ENCODE results near the gene AK9. TPM values are rescaled to one million over a fixed set of nuclear protein-coding genes. Genes with fewer than 3 reads are reported as not detected.

The AK9 gene
- total RNA-seq, 4 donors from 2014 or later: 9.1 to 15.7 (median 13.2) TPM

GRCh38 chr6:109446541-109446940, 244.5 kb downstream of the AK9 start:
- Histone ChIP-seq H3K27ac (no peak overlapping the region), H3K4me1 (peaks cover 0 to 15% (median 8%) of the 10 kb centered on the region in 3 donors), H3K4me3 (no peak overlapping the region), H3K27me3 (no peaks in the 10 kb centered on the region), H3K36me3 (peaks cover 0 to 52% of the 10 kb centered on the region in 2 donors), H3K9me3 (no peaks in the 10 kb centered on the region)
- TF ChIP-seq CTCF (IDR thresholded peaks at IDR 0.05) (no peak), POLR2A (IDR thresholded peaks at IDR 0.05) (no peak), POLR2AphosphoS5 (IDR thresholded peaks at IDR 0.05) (no peak), EP300 (IDR thresholded peaks at IDR 0.05) (no peak)
- ATAC-seq: no peak
- WGBS, 2 donors (ENCODE audit: low coverage in 1 of 2): 90% methylated on average over 4 to 7 of the region's 8 CpGs

GRCh38 chr6:109446072-109446471, 244.9 kb downstream of the AK9 start:
- 94% methylated on average over 6 of the region's 15 CpGs; no CpG with 5 or more reads in 1 of the 2 donors for WGBS, 2 donors (ENCODE audit: low coverage in 1 of 2)
- no peak overlapping the region for H3K27ac ChIP-seq
- no peak for ATAC-seq
- no peaks in the 10 kb centered on the region for H3K27me3 ChIP-seq
- peaks cover 0 to 49% of the 10 kb centered on the region in 2 donors for H3K36me3 ChIP-seq
- H3K4me1 ChIP-seq: peaks cover 0 to 20% (median 10%) of the 10 kb centered on the region in 3 donors
- no peaks in the 10 kb centered on the region for H3K9me3 ChIP-seq
- H3K4me3 ChIP-seq: no peak overlapping the region
- no peak for TF ChIP-seq EP300 (IDR thresholded peaks at IDR 0.05)
- TF ChIP-seq POLR2A (IDR thresholded peaks at IDR 0.05): no peak

GRCh38 chr6:109445382-109445781, 245.6 kb downstream of the AK9 start:
- H3K9me3 ChIP-seq: no peaks in the 10 kb centered on the region
- no peak overlapping the region for H3K27ac ChIP-seq
- H3K4me3 ChIP-seq: no peak overlapping the region
- no peaks in the 10 kb centered on the region for H3K27me3 ChIP-seq
- H3K4me1 ChIP-seq: peaks cover 0 to 21% (median 10%) of the 10 kb centered on the region in 3 donors
- no peak for ATAC-seq
- TF ChIP-seq POLR2AphosphoS5 (IDR thresholded peaks at IDR 0.05) (no peak), CTCF (IDR thresholded peaks at IDR 0.05) (no peak), POLR2A (IDR thresholded peaks at IDR 0.05) (no peak), EP300 (IDR thresholded peaks at IDR 0.05) (no peak)
- WGBS, 2 donors (ENCODE audit: low coverage in 1 of 2): 76 to 80% methylated on average over 1 to 5 of the region's 9 CpGs
- H3K36me3 ChIP-seq: peaks cover 0 to 49% of the 10 kb centered on the region in 2 donors

GRCh38 chr6:109443425-109443950, 247.5 kb downstream of the AK9 start:
- Histone ChIP-seq H3K27ac (no peak overlapping the region), H3K4me1 (peaks cover 0 to 34% (median 19%) of the 10 kb centered on the region in 3 donors), H3K27me3 (no peaks in the 10 kb centered on the region), H3K36me3 (peaks cover 0 to 49% of the 10 kb centered on the region in 2 donors), H3K9me3 (no peaks in the 10 kb centered on the region), H3K4me3 (no peak overlapping the region)
- no peak for TF ChIP-seq POLR2A (IDR thresholded peaks at IDR 0.05)
- no peak for TF ChIP-seq EP300 (IDR thresholded peaks at IDR 0.05)
- TF ChIP-seq CTCF (IDR thresholded peaks at IDR 0.05): no peak
- TF ChIP-seq POLR2AphosphoS5 (IDR thresholded peaks at IDR 0.05): no peak
- no peak for ATAC-seq
- 60% methylated on average over 1 of the region's 10 CpGs; no CpG with 5 or more reads in 1 of the 2 donors for WGBS, 2 donors (ENCODE audit: low coverage in 1 of 2)

Other genes with a start within 250 kb of the AK9 start
- gene MICAL1, start 235.4 kb downstream of the AK9 start, total RNA-seq: 10 to 100 TPM; 13.6 to 26.8 (median 20.9) TPM
- 1 to 10 TPM; 6.2 to 8.9 (median 7.0) TPM for gene ZBTB24, start 208.0 kb downstream of the AK9 start, total RNA-seq
- 10 to 100 TPM; 12.5 to 23.0 (median 19.3) TPM for gene FIG4, start 94 bp upstream of the AK9 start, total RNA-seq